ENCODE measurements around the gene CCDC150.
"Not testable (repeated sequence)": the region's sequence is repeated elsewhere in the genome, so short reads cannot be mapped to it uniquely, and the experiment has no call there.

The CCDC150 gene

DNA sequence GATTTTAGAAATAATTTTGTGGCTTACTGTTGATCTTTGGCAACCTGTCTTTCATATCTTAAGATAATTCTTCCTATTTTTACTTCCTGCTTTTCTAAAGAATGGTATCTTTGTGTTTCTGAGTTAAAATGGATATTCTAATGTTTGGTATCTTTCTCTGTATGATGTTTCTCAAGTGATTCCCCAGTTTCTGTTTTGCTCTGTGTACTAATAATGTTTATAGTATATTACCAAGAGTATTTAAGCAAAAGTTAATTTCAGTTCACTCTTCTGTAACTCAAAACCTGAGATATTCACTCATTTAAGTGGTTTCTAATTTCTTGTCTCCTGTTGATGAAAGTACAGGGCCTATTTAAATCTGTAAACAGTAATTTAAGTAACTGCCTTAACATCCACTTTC lies 58.3 kb downstream of the CCDC150 start:
- peaks cover 6% of the 10 kb centered on the region for H3K4me1 ChIP-seq (ENCODE audit: insufficient read depth, poor library complexity, severe bottlenecking)
- H3K9me3 ChIP-seq (ENCODE audit: severe bottlenecking) = no peaks in the 10 kb centered on the region
- no peaks in the 10 kb centered on the region for H3K27me3 ChIP-seq (ENCODE audit: insufficient read depth, poor library complexity, severe bottlenecking)
- H3K27ac ChIP-seq (ENCODE audit: poor library complexity, severe bottlenecking) = no peak overlapping the region
- ATAC-seq (ENCODE audit: low read depth) (no peak), DNase-seq (ENCODE audit: low spot score) (no peak)
- no peak overlapping the region for H3K4me3 ChIP-seq (ENCODE audit: severe bottlenecking)
- no peaks in the 10 kb centered on the region; the same call in 1 of the 2 replicates for H3K36me3 ChIP-seq (ENCODE audit: low read depth)
- no peak for TF ChIP-seq CTCF (IDR thresholded peaks at IDR 0.05; ENCODE audit: poor library complexity, severe bottlenecking)

- ATAC-seq (ENCODE audit: low read depth) (no peak), DNase-seq (ENCODE audit: low spot score) (no peak)
- Histone ChIP-seq H3K27me3 (ENCODE audit: insufficient read depth, poor library complexity, severe bottlenecking) (no peaks in the 10 kb centered on the region), H3K4me3 (ENCODE audit: severe bottlenecking) (no peak overlapping the region), H3K4me1 (ENCODE audit: insufficient read depth, poor library complexity, severe bottlenecking) (no peaks in the 10 kb centered on the region), H3K27ac (ENCODE audit: poor library complexity, severe bottlenecking) (no peak overlapping the region), H3K36me3 (ENCODE audit: low read depth) (no peaks in the 10 kb centered on the region; the same call in 1 of the 2 replicates), H3K9me3 (ENCODE audit: severe bottlenecking) (no peaks in the 10 kb centered on the region)
- no peak for TF ChIP-seq CTCF (IDR thresholded peaks at IDR 0.05; ENCODE audit: poor library complexity, severe bottlenecking)
Observed at GRCh38 chr2:196702641-196703040, 63.1 kb downstream of the CCDC150 start.

DNA sequence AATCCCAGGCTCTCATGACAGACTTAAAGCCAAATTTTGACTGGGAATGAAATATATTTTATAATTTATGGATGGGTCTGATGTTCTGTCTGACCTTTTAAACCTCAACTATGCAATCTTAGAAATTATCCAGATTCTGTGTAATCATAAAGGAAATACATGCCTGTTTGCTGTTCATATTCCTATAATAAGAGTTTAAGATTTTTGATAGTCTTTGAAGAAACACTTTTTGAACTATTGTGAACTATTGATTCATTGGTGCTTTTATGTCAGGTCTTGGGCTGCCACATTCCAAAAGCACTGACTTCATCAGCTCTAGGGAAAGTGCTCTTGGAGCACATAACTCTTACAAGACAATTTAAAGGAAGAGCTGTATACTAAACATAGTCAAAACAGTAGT lies 64.2 kb downstream of the CCDC150 start:
- ATAC-seq (ENCODE audit: low read depth) = no peak; the same call in 2 of the 3 replicates
- H3K36me3 ChIP-seq (ENCODE audit: low read depth) = no peaks in the 10 kb centered on the region
- H3K4me3 ChIP-seq (ENCODE audit: severe bottlenecking) = no peak overlapping the region
- no peaks in the 10 kb centered on the region for H3K4me1 ChIP-seq (ENCODE audit: insufficient read depth, poor library complexity, severe bottlenecking)
- H3K27ac ChIP-seq (ENCODE audit: poor library complexity, severe bottlenecking) = no peak overlapping the region
- DNase-seq (ENCODE audit: low spot score) = no peak
- no peaks in the 10 kb centered on the region for H3K27me3 ChIP-seq (ENCODE audit: insufficient read depth, poor library complexity, severe bottlenecking)
- no peaks in the 10 kb centered on the region for H3K9me3 ChIP-seq (ENCODE audit: severe bottlenecking)
- no peak for TF ChIP-seq CTCF (IDR thresholded peaks at IDR 0.05; ENCODE audit: poor library complexity, severe bottlenecking)

- not testable (repeated sequence) for ATAC-seq (ENCODE audit: low read depth); H3K27ac ChIP-seq (ENCODE audit: poor library complexity, severe bottlenecking); H3K27me3 ChIP-seq (ENCODE audit: insufficient read depth, poor library complexity, severe bottlenecking); DNase-seq (ENCODE audit: low spot score); H3K36me3 ChIP-seq (ENCODE audit: low read depth); H3K4me3 ChIP-seq (ENCODE audit: severe bottlenecking); H3K9me3 ChIP-seq (ENCODE audit: severe bottlenecking); H3K4me1 ChIP-seq (ENCODE audit: insufficient read depth, poor library complexity, severe bottlenecking)
Observed at GRCh38 chr2:196710056-196710455, 70.5 kb downstream of the CCDC150 start.

DNA sequence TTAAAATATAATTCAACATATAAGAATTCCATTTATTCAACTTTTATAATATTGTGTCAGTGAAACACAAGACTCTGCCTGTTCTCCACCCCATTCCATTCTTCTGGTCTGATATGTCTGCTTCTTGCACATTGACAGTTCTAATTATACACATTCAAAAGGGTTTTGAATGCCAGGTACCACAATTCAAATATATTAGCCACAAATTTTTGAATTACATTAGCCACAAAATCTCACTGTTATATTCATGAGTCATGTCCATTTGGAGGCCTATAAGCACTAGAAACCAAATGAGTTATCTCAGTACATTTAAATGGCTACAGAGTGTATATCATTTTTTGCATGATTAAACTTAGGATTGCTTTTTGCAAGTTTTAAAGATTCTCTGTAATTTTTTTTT lies 72.1 kb downstream of the CCDC150 start:
- H3K4me3 ChIP-seq (ENCODE audit: severe bottlenecking) = no peak overlapping the region
- ATAC-seq (ENCODE audit: low read depth) = no peak
- no peak for TF ChIP-seq CTCF (IDR thresholded peaks at IDR 0.05; ENCODE audit: poor library complexity, severe bottlenecking)

More for the DNA sequence above, 72.1 kb downstream of the CCDC150 start:
- Histone ChIP-seq H3K4me1 (ENCODE audit: insufficient read depth, poor library complexity, severe bottlenecking) (no peaks in the 10 kb centered on the region), H3K36me3 (ENCODE audit: low read depth) (no peaks in the 10 kb centered on the region), H3K9me3 (ENCODE audit: severe bottlenecking) (no peaks in the 10 kb centered on the region), H3K27me3 (ENCODE audit: insufficient read depth, poor library complexity, severe bottlenecking) (no peaks in the 10 kb centered on the region), H3K27ac (ENCODE audit: poor library complexity, severe bottlenecking) (no peak overlapping the region)
- DNase-seq (ENCODE audit: low spot score) = no peak

Data from RWPE2 (cell line).